Activated naive CD4-positive, alpha-beta T cell treated with anti-CD3 and anti-CD28 coated beads, Interleukin-2, amount 50 U/mL, for 16 hours (primary cell): ENCODE results near the gene C15orf62.

Source experiments
- DNase-seq: peaks from one replicate; pipeline ENCODE4 v3.0.0-alpha.2; 2020

The C15orf62 gene, protein sequence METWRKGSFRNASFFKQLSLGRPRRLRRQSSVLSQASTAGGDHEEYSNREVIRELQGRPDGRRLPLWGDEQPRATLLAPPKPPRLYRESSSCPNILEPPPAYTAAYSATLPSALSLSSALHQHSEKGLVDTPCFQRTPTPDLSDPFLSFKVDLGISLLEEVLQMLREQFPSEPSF

DNA sequence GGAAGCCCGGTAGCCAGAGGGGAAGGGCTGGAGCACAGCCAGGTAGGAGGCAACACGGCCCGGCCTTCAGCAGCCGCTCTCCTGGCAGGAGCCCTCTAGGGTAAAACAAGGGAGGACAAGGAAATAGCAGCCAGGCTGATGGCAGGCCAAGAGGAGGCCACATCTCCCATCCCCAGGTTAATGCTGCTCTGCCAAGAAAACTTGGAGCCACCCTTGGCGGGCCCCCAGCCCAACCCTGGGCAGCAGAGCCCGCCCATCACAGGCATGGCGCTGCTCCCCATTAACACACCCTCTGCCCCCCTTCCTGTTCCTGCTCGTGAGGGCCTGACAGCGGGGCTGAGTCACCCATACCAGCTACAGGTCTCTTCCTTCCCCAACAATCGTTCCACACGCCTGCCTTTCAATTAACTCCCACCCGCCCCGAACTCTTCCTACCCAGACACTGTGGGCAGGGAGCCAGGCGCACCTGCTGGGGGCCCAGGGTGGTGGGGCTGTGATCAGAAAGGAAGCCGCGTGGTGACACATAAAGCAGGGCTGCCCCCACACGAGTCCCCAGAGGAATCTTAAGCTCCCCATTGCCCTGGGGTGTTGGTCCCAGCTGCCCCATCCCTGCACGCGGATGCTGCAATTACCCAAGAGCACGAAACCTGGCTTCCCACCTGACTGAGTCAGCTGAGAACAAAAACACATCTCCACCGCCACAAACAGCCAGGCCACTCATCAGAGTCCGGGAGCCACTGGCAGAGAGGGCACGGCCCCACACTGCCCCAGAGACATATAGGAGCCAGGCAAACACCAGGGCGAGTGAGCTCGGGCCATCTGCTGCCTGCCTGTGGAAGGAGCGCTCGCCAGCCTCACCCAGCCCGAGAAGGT, at the start of gene C15orf62:
Gene C15orf62 (plus strand): TSS at position 707 of the 873 bp plus-strand sequence. CDS start 516 bp downstream, outside the sequence.
- DNase-seq: peak; percentile 80

GRCh38 chr15:40721701-40722100, 48.1 kb upstream of the C15orf62 start:
- DNase-seq: no peak

GRCh38 chr15:40722354-40722753, 47.4 kb upstream of the C15orf62 start:
- no peak for DNase-seq

DNA sequence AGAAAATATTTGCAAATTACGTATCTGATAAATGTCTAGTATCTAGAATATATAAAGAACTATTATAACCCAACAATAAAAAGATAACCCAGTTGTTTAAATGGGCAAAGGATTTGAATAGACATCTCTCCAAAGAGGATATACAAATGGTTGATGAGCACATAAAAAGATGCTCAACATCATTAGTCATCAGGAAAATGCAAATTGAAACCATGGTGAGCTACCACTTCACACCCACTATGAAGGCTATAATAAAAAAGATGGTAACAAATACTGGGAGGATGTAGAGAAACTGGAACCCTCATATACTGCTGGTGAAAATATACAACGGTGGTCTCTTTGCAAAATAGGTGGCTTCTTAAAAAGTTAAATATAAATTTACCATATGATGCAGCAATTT, 46.8 kb upstream of the C15orf62 start:
- DNase-seq: no peak

DNA sequence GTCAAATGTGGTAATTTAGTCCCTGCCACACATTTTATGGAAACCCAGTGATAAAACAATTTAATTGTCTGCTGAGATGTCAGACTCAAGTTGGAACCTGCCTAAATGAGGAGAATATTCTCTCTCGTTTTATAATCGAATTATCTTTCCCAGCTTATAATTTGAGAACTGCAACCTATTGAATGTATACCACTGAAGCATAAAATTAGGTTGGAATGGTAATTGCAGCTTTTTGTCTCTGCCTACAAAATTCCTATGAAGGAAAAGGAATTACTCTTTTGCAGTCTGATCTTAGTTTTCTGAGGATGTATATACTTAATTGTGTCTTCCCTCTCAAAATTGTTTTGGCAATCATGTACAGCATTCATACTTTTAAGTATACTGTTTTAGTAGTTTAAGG, 45.9 kb upstream of the C15orf62 start:
- no peak for DNase-seq

DNA sequence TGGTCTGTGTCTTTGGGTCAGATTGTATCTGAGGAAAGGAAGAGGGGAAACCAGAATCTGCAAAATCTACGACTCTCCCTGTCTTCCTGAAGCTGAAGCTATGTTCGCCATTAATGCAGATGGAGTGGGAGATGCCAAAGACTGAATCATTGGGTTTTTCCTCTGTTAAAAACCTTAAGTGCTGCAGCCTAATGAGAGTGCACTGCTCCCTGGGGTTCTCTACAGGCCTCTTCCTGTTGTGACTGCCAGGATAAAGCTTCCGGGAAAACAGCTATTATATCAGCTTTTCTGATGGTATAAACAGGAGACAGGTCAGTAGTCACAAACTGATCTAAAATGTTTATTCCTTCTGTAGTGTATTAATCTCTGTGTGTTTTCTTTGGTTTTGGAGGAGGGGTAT, 38.7 kb upstream of the C15orf62 start:
- DNase-seq: no peak

- no peak for DNase-seq
Observed at GRCh38 chr15:40736575-40736974, 33.2 kb upstream of the C15orf62 start.

- no peak for DNase-seq
Observed at GRCh38 chr15:40737048-40737447, 32.7 kb upstream of the C15orf62 start.

GRCh38 chr15:40739047-40739446, 30.7 kb upstream of the C15orf62 start:
- no peak for DNase-seq

GRCh38 chr15:40739854-40740253, 29.9 kb upstream of the C15orf62 start:
- DNase-seq: no peak

DNA sequence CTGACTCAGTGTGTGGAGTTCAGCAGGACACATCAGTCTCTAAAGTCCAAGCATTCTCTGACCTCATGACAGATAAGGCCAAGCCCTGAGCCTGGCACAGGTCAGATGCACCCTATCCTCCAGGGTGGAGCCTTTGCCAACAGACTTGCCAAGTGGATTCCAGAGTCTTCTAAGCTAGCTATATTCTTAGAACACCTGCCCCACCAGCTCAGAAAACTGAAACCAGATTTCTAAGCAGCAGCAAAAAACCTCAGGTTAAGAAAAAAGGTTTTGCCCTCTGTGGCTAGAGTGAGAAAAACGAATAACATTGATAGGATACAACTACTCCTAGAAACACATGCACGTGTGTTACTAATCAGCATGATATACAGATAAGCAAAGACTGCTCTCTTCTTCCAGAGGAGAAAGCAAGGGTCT, 26.3 kb upstream of the C15orf62 start:
- DNase-seq: no peak

DNA sequence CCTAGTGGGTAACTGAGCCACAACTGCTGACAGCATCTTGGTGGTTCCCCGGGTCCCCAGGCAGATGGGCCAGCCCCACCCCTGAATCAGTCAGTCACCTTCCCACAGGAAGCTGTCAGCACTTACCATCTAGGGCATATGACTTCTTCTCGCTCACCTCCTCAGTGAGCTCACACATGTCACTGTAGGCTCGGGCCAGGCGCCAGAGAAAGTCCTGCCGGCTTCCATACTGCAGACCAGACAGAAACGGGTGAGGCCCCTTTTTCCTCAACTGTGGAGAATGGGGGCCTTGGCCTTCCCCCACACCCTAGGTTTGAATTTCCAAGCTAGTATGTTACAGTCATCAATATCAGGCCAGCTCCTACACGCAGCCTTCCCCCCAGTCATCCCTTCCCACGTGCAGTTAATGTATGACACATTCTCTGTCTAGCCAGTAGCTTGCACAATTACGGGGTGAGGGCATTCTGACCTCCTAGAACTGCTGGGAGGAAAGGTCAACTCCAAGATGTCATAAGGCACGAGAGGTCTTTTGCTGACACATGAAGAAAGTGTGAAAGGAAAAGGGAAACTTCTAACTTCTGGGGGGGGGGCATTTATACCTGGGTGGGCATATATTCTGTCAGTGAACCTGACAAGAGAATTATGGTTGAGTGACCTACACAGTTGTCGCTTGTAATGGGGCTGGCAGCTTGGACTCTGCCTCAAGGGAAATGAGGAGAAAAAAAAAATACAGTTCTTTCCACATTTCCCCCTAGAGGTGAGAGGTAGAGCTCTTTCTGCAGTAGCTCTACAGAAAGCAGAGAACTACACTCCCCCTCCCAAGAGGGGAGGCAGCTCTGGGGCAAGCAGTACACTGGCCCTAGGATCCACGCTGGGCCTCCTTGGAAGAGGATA, 25.6 kb upstream of the C15orf62 start:
- no peak for DNase-seq

GRCh38 chr15:40744815-40745152, 25.0 kb upstream of the C15orf62 start:
- no peak for DNase-seq

- no peak for DNase-seq
Observed at GRCh38 chr15:40746916-40747418, 22.8 kb upstream of the C15orf62 start.

- no peak for DNase-seq
Observed at GRCh38 chr15:40747685-40748631, 21.8 kb upstream of the C15orf62 start.

- DNase-seq: no peak
Observed at GRCh38 chr15:40749151-40749630, 20.6 kb upstream of the C15orf62 start.

DNA sequence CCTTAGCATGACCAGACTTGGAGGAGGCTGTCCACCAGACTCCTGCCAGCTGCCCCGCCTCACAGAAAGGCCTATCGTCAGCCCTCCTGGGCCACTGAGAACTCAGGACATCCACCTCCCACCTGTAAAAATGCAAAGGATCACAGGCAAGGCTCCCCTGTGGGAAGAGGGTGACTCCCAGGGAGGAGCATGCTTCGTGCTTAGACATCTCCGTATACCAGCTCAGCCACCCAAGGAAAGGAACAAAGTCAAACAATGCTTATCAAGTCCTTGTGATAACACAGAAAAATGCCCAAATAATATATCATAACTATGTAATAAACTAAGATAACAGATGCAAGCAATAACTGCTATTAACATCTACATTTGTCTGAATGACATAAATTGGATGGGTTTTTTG, 18.9 kb upstream of the C15orf62 start:
- no peak for DNase-seq

GRCh38 chr15:40751745-40752144, 18.0 kb upstream of the C15orf62 start:
- no peak for DNase-seq

DNA sequence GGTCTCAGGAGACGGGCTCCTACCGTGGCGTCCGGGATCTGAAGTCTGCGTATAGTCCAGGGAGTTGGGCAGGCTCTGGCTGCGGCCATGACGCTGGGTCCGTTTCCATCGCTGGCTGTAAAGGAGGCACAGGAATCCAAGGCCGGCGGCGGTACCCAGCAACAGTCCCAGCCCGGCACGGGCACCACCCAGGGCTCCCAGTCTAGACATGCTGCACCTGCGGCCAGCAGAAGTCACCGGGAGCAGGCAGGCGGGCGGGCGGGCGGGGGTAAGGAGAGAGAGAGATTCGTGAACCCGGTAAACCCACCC, 15.3 kb upstream of the C15orf62 start:
- no peak for DNase-seq

GRCh38 chr15:40754883-40755811, 14.6 kb upstream of the C15orf62 start, which contains the start of gene RMDN3:
TSS of gene RMDN3 (minus strand) at chr15:40755254. CDS start at chr15:40754783, 471 bp downstream.
- DNase-seq: peak; percentile 94

DNA sequence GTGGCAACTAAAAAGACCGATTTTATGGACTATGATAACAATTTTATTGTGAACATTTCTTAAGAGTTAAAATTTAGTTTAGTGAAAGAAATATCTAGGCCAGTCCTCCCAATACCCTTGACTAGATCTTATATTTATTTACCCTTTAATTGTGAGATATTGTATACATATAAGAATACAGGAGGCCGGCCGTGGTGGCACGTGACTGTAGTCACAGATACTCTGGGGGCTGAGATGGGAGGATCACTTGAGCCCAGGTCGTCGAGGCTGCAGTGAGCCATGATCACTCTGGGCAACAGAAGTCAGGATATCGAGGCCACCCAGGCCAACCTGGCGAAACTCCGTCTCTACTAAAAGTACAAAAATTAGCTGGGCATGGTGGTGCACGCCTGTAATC, 14.0 kb upstream of the C15orf62 start:
- no peak for DNase-seq
